Activated T-cell treated with anti-CD3 and anti-CD28 coated beads, Interleukin-2, amount 50 U/mL, for 4 hours (primary cell): ENCODE measurements around the gene ST6GALNAC3. TPM values are rescaled to one million over a fixed set of nuclear protein-coding genes. Genes with fewer than 3 reads are reported as not detected.

Experiments
- ATAC-seq, 2 donors: fragments of 200-7000 bp; cut with Tn5 transposase; one replicate each; pipeline ENCODE4 v1.10.0; 2021
- DNase-seq: peaks from one replicate; pipeline ENCODE4 v3.0.0-alpha.2; 2020
- H3K27me3 Mint-ChIP-seq: one replicate; pipeline ENCODE4 v1.8.0; 2021; ENCODE audit warnings: low read depth, mixed read lengths
- H3K36me3 Mint-ChIP-seq: one replicate; pipeline ENCODE4 v1.8.0; 2022; ENCODE audit warnings: mixed read lengths; ENCODE audit not compliant: insufficient read depth
- H3K4me1 Mint-ChIP-seq: one replicate; pipeline ENCODE4 v1.8.0; 2021; ENCODE audit warnings: low read depth, mixed read lengths
- H3K4me3 Mint-ChIP-seq: one replicate; pipeline ENCODE4 v1.8.0; 2021; ENCODE audit warnings: mild to moderate bottlenecking, moderate library complexity, mixed read lengths
- H3K9me3 Mint-ChIP-seq: one replicate; pipeline ENCODE4 v1.8.0; 2021; ENCODE audit warnings: mixed read lengths
- total RNA-seq, 3 donors: library from RNA; stranded (reverse); gene quantifications; one replicate each; pipeline ENCODE4 v1.2.1, GENCODE V29; 2021

The ST6GALNAC3 gene
- total RNA-seq, 3 donors from 2014 or later = 0.24 to 0.73 (median 0.53) TPM

DNA sequence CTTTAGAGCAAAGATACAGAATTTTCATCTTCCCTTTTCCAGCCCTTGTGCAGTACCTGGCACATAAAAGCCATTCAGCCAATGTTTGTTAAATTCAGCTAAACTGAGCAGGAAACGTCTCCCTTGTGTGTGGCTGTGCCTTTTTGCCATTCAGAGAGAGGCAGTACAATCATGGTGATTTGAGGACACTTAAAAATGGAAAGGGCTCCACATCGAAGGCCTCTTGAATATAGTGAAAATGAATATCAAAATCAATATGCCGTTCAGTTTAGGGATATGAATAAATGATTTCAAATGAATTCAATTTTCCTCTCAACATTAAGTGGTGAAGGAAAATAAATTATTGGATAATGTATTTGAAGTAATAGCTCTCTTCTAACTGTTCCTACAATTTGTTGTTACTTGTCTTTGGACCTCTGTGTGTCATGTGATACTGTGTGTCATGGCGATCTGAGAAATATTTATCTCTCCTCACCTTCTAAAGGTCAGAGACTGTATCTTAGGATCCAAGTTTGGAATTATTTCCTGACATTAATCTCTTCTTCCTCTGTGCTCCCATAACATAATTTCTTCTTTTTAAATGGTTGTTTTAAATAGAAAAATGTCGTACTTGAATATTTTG, 437.1 kb downstream of the ST6GALNAC3 start:
- no peaks in the 10 kb centered on the region for H3K27me3 Mint-ChIP-seq
- H3K4me1 Mint-ChIP-seq = peaks cover 6% of the 10 kb centered on the region
- no peaks in the 10 kb centered on the region for H3K36me3 Mint-ChIP-seq
- DNase-seq (no peak), ATAC-seq (no peak)
- no peaks in the 10 kb centered on the region for H3K9me3 Mint-ChIP-seq
- H3K4me3 Mint-ChIP-seq = no peak overlapping the region

- DNase-seq (no peak), ATAC-seq (no peak)
- Mint-ChIP-seq H3K4me1 (no peaks in the 10 kb centered on the region), H3K36me3 (no peaks in the 10 kb centered on the region), H3K9me3 (no peaks in the 10 kb centered on the region), H3K4me3 (no peak overlapping the region), H3K27me3 (no peaks in the 10 kb centered on the region)
These were observed 456.4 kb downstream of the ST6GALNAC3 start for GRCh38 chr1:76530953-76531352.

DNA sequence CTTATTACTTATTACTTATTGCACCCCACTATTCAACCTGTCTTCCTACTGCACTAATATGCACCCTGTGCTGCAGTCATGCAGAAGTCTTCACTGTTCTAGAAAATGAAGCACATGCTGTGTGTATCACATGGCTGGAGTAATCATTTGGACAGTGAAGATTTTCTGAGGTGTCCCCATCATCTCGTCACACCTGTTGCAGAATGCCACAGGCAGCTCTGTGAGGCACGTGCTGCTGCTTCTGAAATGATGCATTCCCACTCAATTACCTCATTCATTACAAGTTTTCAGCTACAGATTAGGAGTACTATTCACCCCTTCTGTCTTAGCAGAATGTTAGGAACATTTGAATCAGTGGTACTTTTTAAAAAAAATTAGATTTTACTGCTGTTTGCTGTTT, 467.1 kb downstream of the ST6GALNAC3 start:
- Mint-ChIP-seq H3K9me3 (peaks cover 5% of the 10 kb centered on the region), H3K4me1 (no peaks in the 10 kb centered on the region), H3K4me3 (no peak overlapping the region), H3K36me3 (no peaks in the 10 kb centered on the region), H3K27me3 (no peaks in the 10 kb centered on the region)
- no peak for ATAC-seq
- no peak for DNase-seq

- no peaks in the 10 kb centered on the region for H3K27me3 Mint-ChIP-seq
- no peaks in the 10 kb centered on the region for H3K36me3 Mint-ChIP-seq
- H3K4me3 Mint-ChIP-seq = no peak overlapping the region
- H3K9me3 Mint-ChIP-seq = peaks cover 5% of the 10 kb centered on the region
- ATAC-seq = no peak
- DNase-seq = no peak
- H3K4me1 Mint-ChIP-seq = no peaks in the 10 kb centered on the region
These were observed 467.8 kb downstream of the ST6GALNAC3 start for GRCh38 chr1:76542359-76542758.

- Mint-ChIP-seq H3K27me3 (no peaks in the 10 kb centered on the region), H3K4me3 (no peak overlapping the region), H3K9me3 (peaks cover 4% of the 10 kb centered on the region)
These were observed 468.9 kb downstream of the ST6GALNAC3 start for GRCh38 chr1:76543495-76543894.

GRCh38 chr1:76546354-76546933, 471.9 kb downstream of the ST6GALNAC3 start:
- H3K9me3 Mint-ChIP-seq = no peaks in the 10 kb centered on the region
- no peaks in the 10 kb centered on the region for H3K27me3 Mint-ChIP-seq
- H3K4me3 Mint-ChIP-seq = no peak overlapping the region
- DNase-seq (no peak), ATAC-seq (no peak)
- H3K36me3 Mint-ChIP-seq = no peaks in the 10 kb centered on the region
- H3K4me1 Mint-ChIP-seq = no peaks in the 10 kb centered on the region

More at GRCh38 chr1:76543495-76543894, 468.9 kb downstream of the ST6GALNAC3 start:
- Mint-ChIP-seq H3K36me3 (no peaks in the 10 kb centered on the region), H3K4me1 (no peaks in the 10 kb centered on the region)
- DNase-seq = no peak
- no peak for ATAC-seq

- Mint-ChIP-seq H3K27me3 (no peaks in the 10 kb centered on the region), H3K4me3 (no peak overlapping the region), H3K4me1 (no peaks in the 10 kb centered on the region), H3K9me3 (no peaks in the 10 kb centered on the region), H3K36me3 (no peaks in the 10 kb centered on the region)
- no peak for ATAC-seq
- DNase-seq = no peak
These were observed 473.4 kb downstream of the ST6GALNAC3 start for GRCh38 chr1:76547916-76548315.

- H3K27me3 Mint-ChIP-seq = no peaks in the 10 kb centered on the region
- H3K9me3 Mint-ChIP-seq = no peaks in the 10 kb centered on the region
- no peak overlapping the region for H3K4me3 Mint-ChIP-seq
- no peaks in the 10 kb centered on the region for H3K36me3 Mint-ChIP-seq
- no peak for ATAC-seq
- DNase-seq = no peak
- H3K4me1 Mint-ChIP-seq = no peaks in the 10 kb centered on the region
These were observed 474.1 kb downstream of the ST6GALNAC3 start for GRCh38 chr1:76548513-76549100.

- no peak for ATAC-seq
- H3K36me3 Mint-ChIP-seq = no peaks in the 10 kb centered on the region
- no peaks in the 10 kb centered on the region for H3K27me3 Mint-ChIP-seq
- no peak for DNase-seq
- H3K4me1 Mint-ChIP-seq = no peaks in the 10 kb centered on the region
- no peaks in the 10 kb centered on the region for H3K9me3 Mint-ChIP-seq
- no peak overlapping the region for H3K4me3 Mint-ChIP-seq
These were observed 479.7 kb downstream of the ST6GALNAC3 start for GRCh38 chr1:76554283-76554682.

DNA sequence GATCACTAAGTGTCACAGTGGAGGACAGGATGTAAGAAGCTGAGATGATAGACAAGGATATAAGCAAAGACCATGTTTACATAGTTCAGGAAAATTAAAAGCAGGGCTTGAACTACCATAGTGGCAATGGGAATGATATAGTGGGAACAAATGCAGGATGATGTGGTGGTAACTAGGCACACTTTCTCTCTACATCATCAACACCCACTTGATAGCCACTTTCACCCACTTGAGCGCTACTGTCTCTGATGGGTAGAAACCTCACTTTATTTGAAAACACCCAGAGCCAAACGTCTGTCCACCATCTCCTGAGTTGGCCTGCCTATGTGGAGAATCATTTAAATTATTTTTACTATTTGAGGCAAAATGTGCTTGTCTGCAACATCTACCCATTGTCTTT, 487.7 kb downstream of the ST6GALNAC3 start:
- H3K36me3 Mint-ChIP-seq = no peaks in the 10 kb centered on the region
- DNase-seq (no peak), ATAC-seq (no peak)
- no peaks in the 10 kb centered on the region for H3K9me3 Mint-ChIP-seq
- no peaks in the 10 kb centered on the region for H3K4me1 Mint-ChIP-seq
- H3K4me3 Mint-ChIP-seq = no peak overlapping the region
- peaks cover 2% of the 10 kb centered on the region for H3K27me3 Mint-ChIP-seq

GRCh38 chr1:76568573-76569238, 494.2 kb downstream of the ST6GALNAC3 start:
- Mint-ChIP-seq H3K4me1 (no peaks in the 10 kb centered on the region), H3K27me3 (no peaks in the 10 kb centered on the region), H3K4me3 (no peak overlapping the region), H3K9me3 (no peaks in the 10 kb centered on the region), H3K36me3 (no peaks in the 10 kb centered on the region)
- no peak for DNase-seq
- ATAC-seq = no peak

DNA sequence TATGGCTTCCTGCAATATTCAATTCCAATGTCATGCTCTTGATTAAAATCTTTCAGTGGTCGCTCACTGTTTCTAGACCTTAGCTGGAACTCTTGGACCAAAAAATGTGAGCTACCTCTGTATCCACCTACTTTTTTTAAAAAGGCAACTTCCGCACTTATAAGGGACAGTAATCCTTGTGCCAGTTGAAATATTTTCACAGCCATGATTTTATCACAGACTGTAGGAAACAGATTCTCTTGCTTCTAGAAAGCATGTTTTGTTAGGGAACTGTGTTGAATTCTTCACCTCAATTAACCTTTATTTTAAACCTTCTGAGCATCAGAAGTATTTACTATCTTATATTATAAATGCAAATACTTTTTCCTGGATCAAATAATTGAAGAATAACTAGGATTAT, 496.7 kb downstream of the ST6GALNAC3 start:
- Mint-ChIP-seq H3K27me3 (no peaks in the 10 kb centered on the region), H3K9me3 (no peaks in the 10 kb centered on the region), H3K4me3 (no peak overlapping the region), H3K4me1 (no peaks in the 10 kb centered on the region), H3K36me3 (no peaks in the 10 kb centered on the region)
- ATAC-seq = no peak
- no peak for DNase-seq

DNA sequence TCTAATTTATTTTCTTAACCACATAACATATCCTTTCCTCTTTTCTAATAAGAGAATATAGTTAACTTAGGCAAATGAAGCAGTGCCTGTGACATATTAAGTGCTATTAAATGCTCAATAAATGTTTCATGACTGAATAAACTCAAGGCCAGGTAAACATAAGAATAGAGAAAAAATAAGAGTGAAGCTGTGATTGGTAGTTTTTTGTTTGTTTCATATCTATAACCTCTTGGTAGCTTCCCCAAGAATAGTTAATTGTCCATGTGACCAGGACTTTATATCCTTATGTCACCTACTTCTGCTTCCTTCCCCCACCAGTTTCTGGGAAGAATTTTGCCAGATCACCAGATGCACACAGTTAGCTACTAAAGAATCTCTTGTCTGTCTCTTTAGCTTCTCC, 497.7 kb downstream of the ST6GALNAC3 start:
- Mint-ChIP-seq H3K4me3 (no peak overlapping the region), H3K36me3 (no peaks in the 10 kb centered on the region), H3K27me3 (no peaks in the 10 kb centered on the region), H3K9me3 (no peaks in the 10 kb centered on the region), H3K4me1 (no peaks in the 10 kb centered on the region)
- ATAC-seq (no peak), DNase-seq (no peak)

- DNase-seq (no peak), ATAC-seq (no peak)
- Mint-ChIP-seq H3K4me3 (no peak overlapping the region), H3K27me3 (no peaks in the 10 kb centered on the region), H3K4me1 (no peaks in the 10 kb centered on the region), H3K9me3 (no peaks in the 10 kb centered on the region), H3K36me3 (no peaks in the 10 kb centered on the region)
These were observed 502.5 kb downstream of the ST6GALNAC3 start for GRCh38 chr1:76576876-76577524.
